Endodermal cell (in vitro differentiated cells): Measurements from ENCODE around the gene SLC4A1. TPM values are rescaled to one million over a fixed set of nuclear protein-coding genes. Genes with fewer than 3 reads are reported as not detected.
A peak's percentile ranks its signal among the peaks of the same experiment; 100 is the strongest.

Experiments used
- DNase-seq: peaks from one replicate; pipeline ENCODE4 v3.0.0-alpha.2; 2017
- H3K27ac ChIP-seq: 2 replicates; pipeline ENCODE4 v1.5.1; 2013; ENCODE audit warnings: mild to moderate bottlenecking, low read depth, low read length, moderate library complexity
- H3K27me3 ChIP-seq: 2 replicates; pipeline ENCODE4 v1.6.1; 2013; ENCODE audit warnings: mild to moderate bottlenecking, low read length, moderate library complexity; ENCODE audit not compliant: insufficient read depth, control insufficient read depth, poor library complexity, severe bottlenecking
- H3K36me3 ChIP-seq: 2 replicates; pipeline ENCODE4 v1.7.0; 2013; ENCODE audit warnings: mild to moderate bottlenecking, low read length, moderate library complexity; ENCODE audit not compliant: control insufficient read depth, insufficient read depth
- H3K4me1 ChIP-seq: one replicate; pipeline ENCODE4 v1.7.0; 2013; ENCODE audit warnings: low read length; ENCODE audit not compliant: control insufficient read depth, insufficient read depth
- H3K4me3 ChIP-seq: 2 replicates; pipeline ENCODE4 v1.5.1; 2013; ENCODE audit warnings: mild to moderate bottlenecking, low read length, moderate library complexity
- H3K9ac ChIP-seq: 2 replicates; pipeline ENCODE4 v1.6.1; 2013; ENCODE audit warnings: mild to moderate bottlenecking, low read length, moderate library complexity; ENCODE audit not compliant: poor library complexity, severe bottlenecking; ENCODE audit errors: extremely low read depth
- H3K9me3 ChIP-seq: 2 replicates; pipeline ENCODE4 v1.6.1; 2013; ENCODE audit warnings: mild to moderate bottlenecking, low read length, moderate library complexity; ENCODE audit not compliant: control insufficient read depth
- H3K27ac Mint-ChIP-seq: 2 replicates; pipeline ENCODE4 v1.8.0; 2020; ENCODE audit warnings: mixed read lengths
- H3K27me3 Mint-ChIP-seq: 2 replicates; pipeline ENCODE4 v1.8.0; 2021; ENCODE audit warnings: mild to moderate bottlenecking, mixed read lengths; ENCODE audit not compliant: insufficient read depth
- H3K36me3 Mint-ChIP-seq: 2 replicates; pipeline ENCODE4 v1.8.0; 2020; ENCODE audit warnings: low read depth, mixed read lengths
- H3K4me1 Mint-ChIP-seq: 2 replicates; pipeline ENCODE4 v1.8.0; 2020; ENCODE audit warnings: mixed read lengths
- H3K4me3 Mint-ChIP-seq: 2 replicates; pipeline ENCODE4 v1.8.0; 2020; ENCODE audit warnings: mild to moderate bottlenecking, moderate library complexity, mixed read lengths
- H3K9me3 Mint-ChIP-seq: 2 replicates; pipeline ENCODE4 v1.8.0; 2020; ENCODE audit warnings: mild to moderate bottlenecking, mixed read lengths
- CTCF ChIP-seq: fragments of 200-600 bp; sonication (generic); conservative IDR thresholded peaks from 2 replicates; pipeline ENCODE4 v1.5.0; 2021; ENCODE audit warnings: antibody characterized with exemption, mild to moderate bottlenecking
- WGBS, 2 experiments: methylation state at CpG; one replicate each; pipeline versions ENCODE4 v1.1.5 to v1.1.7; 2013; ENCODE audit warnings: missing lambda C conversion rate in 2 of 2, mixed read lengths in 1 of 2; ENCODE audit not compliant: insufficient coverage in 1 of 2, insufficient read length in 1 of 2; 5-methylcytosine and 5-hydroxymethylcytosine counted together
- total RNA-seq, 2 donors: library from RNA; stranded (reverse); fragmentation: NEBNext Ultra II Directional in 1 of 2; extraction: Animal tissue kit (Norgen Biotek cat#: 25700) in 1 of 2; gene quantifications; 2 replicates in 1 of 2; 3 replicates in 1 of 2; pipeline ENCODE4 v1.2.1, GENCODE V29; 2021

Gene SLC4A1
- total RNA-seq, 2 donors from 2014 or later: 0.04 TPM; not detected in 1

- Histone ChIP-seq H3K4me1 (no peaks in the 10 kb centered on the region), H3K27me3 (no peaks in the 10 kb centered on the region), H3K4me3 (no peak overlapping the region), H3K27ac (peak overlapping the region; percentile 49), H3K36me3 (peaks cover 77% of the 10 kb centered on the region), H3K9ac (no peak overlapping the region), H3K9me3 (no peaks in the 10 kb centered on the region)
- peak; percentile 99 for DNase-seq
- Mint-ChIP-seq H3K4me1 (no peaks in the 10 kb centered on the region), H3K4me3 (no peak overlapping the region), H3K27ac (peak overlapping the region; percentile 72), H3K27me3 (no peaks in the 10 kb centered on the region), H3K9me3 (no peaks in the 10 kb centered on the region), H3K36me3 (peaks cover 66% of the 10 kb centered on the region)
- peak; percentile 99 for TF ChIP-seq CTCF
- WGBS, 2 experiments: 54 to 58% methylated on average over 25 to 64 of the region's 64 CpGs
Observed at GRCh38 chr17:44210342-44211192, 57.4 kb downstream of the SLC4A1 start.

GRCh38 chr17:44209786-44210341 lies 58.1 kb downstream of the SLC4A1 start:
- WGBS, 2 experiments: 88 to 92% methylated on average over 11 of the region's 11 CpGs
- peaks cover 70% of the 10 kb centered on the region for H3K36me3 ChIP-seq
- Mint-ChIP-seq H3K9me3 (no peaks in the 10 kb centered on the region), H3K4me3 (no peak overlapping the region), H3K27me3 (no peaks in the 10 kb centered on the region), H3K4me1 (no peaks in the 10 kb centered on the region), H3K36me3 (peaks cover 59% of the 10 kb centered on the region), H3K27ac (peak overlapping the region; percentile 72)
- no peaks in the 10 kb centered on the region for H3K9me3 ChIP-seq
- no peak overlapping the region for H3K9ac ChIP-seq
- no peak for TF ChIP-seq CTCF
- H3K27me3 ChIP-seq: no peaks in the 10 kb centered on the region
- H3K27ac ChIP-seq: no peak overlapping the region
- DNase-seq: no peak
- no peak overlapping the region for H3K4me3 ChIP-seq
- no peaks in the 10 kb centered on the region for H3K4me1 ChIP-seq

- Mint-ChIP-seq H3K4me1 (peaks cover 13% of the 10 kb centered on the region), H3K27ac (no peak overlapping the region), H3K9me3 (no peaks in the 10 kb centered on the region), H3K4me3 (no peak overlapping the region), H3K27me3 (no peaks in the 10 kb centered on the region), H3K36me3 (peaks cover 38% of the 10 kb centered on the region)
- Histone ChIP-seq H3K4me3 (no peak overlapping the region), H3K27me3 (no peaks in the 10 kb centered on the region), H3K36me3 (peaks cover 53% of the 10 kb centered on the region), H3K9me3 (no peaks in the 10 kb centered on the region), H3K4me1 (peaks cover 3% of the 10 kb centered on the region), H3K27ac (no peak overlapping the region), H3K9ac (no peak overlapping the region)
- 94 to 97% methylated on average over 2 to 5 of the region's 5 CpGs for WGBS, 2 experiments
- no peak for TF ChIP-seq CTCF
- no peak for DNase-seq
Observed at GRCh38 chr17:44207743-44208142, 60.2 kb downstream of the SLC4A1 start.
